ENCODE measurements around the gene E4F1.
A peak's percentile ranks its signal among the peaks of the same experiment; 100 is the strongest.

The E4F1 gene

GRCh38 chr16:2223221-2223941, at the start of gene E4F1:
Gene E4F1, plus strand, starts transcription at chr16:2223591. Its CDS starts 23 bp downstream, at chr16:2223614.
- peak; percentile 100 for DNase-seq

DNA sequence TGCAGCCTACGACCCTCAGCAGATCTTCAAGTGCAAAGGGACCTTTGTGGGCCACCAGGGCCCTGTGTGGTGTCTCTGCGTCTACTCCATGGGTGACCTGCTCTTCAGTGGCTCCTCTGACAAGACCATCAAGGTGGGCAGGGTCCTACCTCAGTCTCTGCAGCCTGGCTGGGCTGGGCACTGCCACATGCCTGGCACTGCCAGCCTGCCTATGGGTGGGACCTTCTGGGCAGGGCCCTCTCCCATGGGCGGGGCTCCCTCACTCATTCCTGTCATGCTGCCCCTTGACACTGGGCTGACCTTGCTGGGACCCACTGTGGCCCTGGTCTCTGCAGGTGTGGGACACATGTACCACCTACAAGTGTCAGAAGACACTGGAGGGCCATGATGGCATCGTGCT, 49.5 kb upstream of the E4F1 start:
- no peak for DNase-seq

DNA sequence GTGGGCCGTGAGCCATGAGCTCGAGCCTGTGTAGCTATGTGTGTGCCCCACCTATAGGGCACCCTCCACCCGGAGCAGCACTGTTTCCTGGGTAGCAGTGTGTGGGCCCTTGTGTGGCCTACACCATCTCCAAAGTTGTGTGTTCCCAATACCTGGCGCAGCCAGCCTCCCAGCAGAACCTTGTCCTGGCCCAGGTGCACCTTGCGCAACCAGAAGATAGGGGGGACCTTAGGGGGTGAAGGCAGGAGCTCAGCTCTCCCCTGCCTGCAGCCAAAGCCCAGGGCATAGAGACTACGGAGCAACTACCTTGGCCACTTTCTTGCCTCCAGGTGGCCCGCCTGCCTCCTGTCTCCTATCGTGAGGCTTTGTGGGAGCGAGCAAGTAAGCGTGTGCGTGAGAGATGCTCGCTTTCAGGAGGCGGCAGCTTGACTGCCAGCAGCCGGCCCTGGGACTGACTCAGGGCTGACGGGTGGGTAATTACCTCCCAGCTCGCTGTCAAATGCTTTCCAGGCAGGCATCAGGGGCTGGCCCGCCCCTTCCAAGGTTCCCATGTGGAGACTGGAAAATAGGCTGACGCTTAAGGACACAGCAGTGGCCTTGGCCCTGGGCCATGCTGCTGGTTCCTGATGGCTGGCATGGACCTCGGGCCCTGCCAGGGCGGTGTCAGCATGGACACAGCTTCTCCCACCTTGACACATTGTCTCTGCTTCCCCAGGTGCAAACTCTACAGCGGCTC, 48.8 kb upstream of the E4F1 start:
- DNase-seq = no peak

- DNase-seq = no peak
Measured at GRCh38 chr16:2175454-2175853, 47.9 kb upstream of the E4F1 start.

DNA sequence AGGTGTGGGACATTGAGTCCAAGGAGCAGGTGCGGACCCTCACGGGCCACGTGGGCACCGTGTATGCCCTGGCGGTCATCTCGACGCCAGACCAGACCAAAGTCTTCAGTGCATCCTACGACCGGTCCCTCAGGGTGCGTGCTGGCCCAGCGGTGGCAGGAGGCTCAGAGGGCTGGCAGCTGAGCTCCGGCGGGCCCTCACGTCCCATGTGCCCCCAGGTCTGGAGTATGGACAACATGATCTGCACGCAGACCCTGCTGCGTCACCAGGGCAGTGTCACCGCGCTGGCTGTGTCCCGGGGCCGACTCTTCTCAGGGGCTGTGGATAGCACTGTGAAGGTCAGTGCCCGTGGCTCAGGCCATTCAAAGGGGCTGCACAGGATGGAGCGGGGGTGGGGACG, 47.3 kb upstream of the E4F1 start:
- DNase-seq = no peak

- DNase-seq = no peak
Measured at GRCh38 chr16:2177101-2177500, 46.3 kb upstream of the E4F1 start.

DNA sequence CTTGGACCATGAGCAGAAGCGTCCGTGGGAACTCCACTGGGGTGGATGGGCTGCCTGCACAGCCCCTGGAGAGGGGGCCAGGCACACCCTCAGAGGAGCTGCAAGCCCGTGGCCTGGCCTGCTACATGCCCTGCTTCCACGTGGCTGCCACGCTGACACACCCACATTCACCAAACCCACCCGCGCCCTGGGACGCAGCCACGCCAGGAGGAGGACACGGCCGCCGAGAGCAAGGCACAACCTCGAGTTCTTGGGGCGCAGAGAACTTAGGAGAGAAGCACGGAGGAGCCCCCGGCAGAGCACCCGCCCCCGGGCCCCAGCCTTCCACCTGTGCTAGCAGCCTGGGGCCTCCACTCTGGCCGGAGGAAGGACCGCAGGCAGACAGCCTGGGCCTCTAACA, 45.8 kb upstream of the E4F1 start:
- no peak for DNase-seq

- DNase-seq = no peak
Measured at GRCh38 chr16:2178321-2179106, 44.9 kb upstream of the E4F1 start.

- DNase-seq = no peak
Measured at GRCh38 chr16:2179107-2179501, 44.3 kb upstream of the E4F1 start.

DNA sequence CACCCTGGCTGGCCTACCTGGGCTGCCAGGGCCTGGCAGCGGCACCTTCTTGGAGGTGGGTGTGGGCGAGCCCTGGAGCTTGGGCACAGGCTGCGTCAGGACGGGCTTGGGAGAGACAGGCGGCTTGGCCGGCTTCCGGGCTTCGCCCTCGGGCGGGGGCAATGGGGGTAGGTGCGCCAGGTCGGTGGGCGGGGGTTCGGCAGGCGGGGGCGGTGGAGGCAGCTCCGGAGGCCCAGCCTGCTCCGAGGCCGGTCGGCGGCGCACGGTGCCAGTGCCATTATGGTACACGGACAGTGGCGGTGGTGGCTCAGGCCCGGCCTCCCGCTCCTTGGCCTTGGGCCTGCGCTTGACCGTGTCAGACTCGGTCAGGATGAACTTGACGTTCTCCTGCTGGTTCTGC, 43.8 kb upstream of the E4F1 start:
- DNase-seq = no peak

- DNase-seq = no peak
Measured at GRCh38 chr16:2180461-2180860, 42.9 kb upstream of the E4F1 start.

- DNase-seq = no peak
Measured at GRCh38 chr16:2180962-2181923, 42.1 kb upstream of the E4F1 start.

GRCh38 chr16:2181952-2182351, 41.4 kb upstream of the E4F1 start:
- no peak for DNase-seq

GRCh38 chr16:2183671-2184070, 39.7 kb upstream of the E4F1 start:
- DNase-seq = no peak

GRCh38 chr16:2184346-2184745, 39.0 kb upstream of the E4F1 start:
- DNase-seq = no peak

DNA sequence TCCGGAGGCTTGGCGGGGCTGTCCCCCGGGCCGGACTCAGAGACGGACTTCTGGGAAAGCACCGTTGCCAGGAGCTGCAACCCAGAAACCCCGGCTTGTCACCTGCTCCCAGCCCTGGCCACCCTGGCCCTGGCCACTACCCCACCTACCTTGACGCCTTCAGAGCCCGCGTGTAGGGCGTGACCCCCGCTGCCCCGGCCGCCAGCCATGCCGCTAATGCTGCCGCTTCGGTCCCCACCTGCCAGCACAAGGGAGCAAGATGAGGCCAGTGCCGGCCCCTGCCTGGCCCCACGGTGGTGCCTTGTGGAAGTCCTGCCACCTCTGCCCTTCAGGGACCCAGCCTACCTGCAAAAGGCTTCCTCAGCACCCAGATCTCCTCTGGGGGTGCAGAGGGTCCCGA, 38.4 kb upstream of the E4F1 start:
- no peak for DNase-seq

DNA sequence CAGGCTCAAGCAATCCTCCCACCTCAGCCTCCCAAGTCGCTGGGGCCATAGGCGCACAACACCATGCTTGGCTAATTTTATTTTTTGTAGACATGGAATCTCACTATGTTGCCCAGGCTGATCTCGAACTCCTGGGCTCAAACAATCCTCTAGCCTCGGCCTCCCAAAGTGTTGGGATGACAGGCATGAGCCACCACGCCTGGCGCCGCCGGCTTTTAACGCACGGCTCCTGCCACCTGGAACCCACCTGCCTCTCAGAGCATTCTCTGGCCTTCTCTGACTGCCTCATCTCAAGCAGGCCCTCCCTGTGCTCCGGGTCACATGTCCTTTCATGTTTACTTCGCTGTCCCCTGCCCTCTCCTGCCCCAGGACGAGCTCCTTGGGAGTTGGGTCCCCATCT, 37.3 kb upstream of the E4F1 start:
- DNase-seq = no peak

- DNase-seq = no peak
Measured at GRCh38 chr16:2186505-2186904, 36.9 kb upstream of the E4F1 start.

DNA sequence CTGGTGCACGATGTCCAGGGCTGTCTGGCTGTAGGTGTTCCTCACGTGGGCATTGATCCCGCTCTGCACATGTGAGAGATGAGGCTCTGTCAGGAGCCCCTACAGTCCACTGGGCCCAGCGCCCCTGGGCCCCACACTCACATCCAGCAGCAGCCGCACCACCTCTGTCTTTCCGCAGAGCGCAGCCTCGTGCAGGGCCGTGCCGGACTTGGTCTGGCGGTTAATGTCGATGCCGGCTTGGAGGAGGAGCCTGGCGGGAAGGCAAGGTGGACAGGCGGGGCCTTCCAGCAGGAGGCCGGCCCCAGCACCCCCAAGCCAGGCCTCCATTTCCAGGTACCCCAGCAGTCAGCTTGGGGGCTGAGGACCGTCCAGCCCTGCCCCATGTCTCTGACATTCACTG, 36.2 kb upstream of the E4F1 start:
- DNase-seq = no peak

GRCh38 chr16:2188395-2188794, 35.0 kb upstream of the E4F1 start:
- DNase-seq = no peak

DNA sequence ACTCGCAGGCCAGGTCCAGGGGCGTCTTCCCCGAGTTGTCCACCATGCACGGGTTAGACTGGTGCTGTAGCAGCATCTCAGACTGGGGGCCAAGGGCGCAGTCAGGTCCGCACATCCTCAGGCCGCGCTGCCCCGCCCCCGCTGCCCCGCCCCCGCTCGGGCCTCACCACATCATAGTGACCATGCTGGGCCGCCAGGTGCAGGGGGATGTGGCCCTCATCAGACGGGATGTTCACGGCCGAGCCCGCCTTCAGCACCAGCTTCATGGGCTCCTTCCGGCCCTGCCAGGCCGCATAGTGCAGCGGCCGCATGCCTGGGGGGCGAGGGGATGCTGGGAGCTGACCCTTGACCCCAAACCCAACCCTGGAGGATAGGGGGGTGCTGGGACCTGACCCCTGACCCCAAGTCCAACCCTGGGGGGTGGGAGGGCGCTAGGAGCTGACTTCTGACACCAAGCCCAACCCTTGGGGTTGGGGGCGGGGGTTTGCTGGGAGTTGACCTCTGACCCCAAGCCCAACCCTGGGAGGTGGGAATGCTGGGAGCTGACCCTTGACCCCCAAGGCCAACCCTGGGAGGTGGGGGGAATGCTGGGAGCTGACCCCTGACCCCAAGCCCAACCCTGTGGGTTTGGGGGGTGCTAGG, 34.0 kb upstream of the E4F1 start:
- no peak for DNase-seq

GRCh38 chr16:2190002-2190658, 33.3 kb upstream of the E4F1 start:
- no peak for DNase-seq
